H9 (cell line): ENCODE measurements around the gene SATB2. TPM values are rescaled to one million over a fixed set of nuclear protein-coding genes. Genes with fewer than 3 reads are reported as not detected.

Experiments
- DNase-seq: peaks from one replicate; pipeline ENCODE4 v3.0.0-alpha.2; 2017
- H2AFZ ChIP-seq: one replicate; pipeline ENCODE4 v1.6.1; 2013; ENCODE audit warnings: mild to moderate bottlenecking, low read length, control low read depth, moderate library complexity
- H2AK5ac ChIP-seq: 2 replicates; pipeline ENCODE4 v1.6.1; 2013; ENCODE audit warnings: low read length, control low read depth, mixed read lengths; ENCODE audit not compliant: insufficient read length
- H2BK120ac ChIP-seq: one replicate; pipeline ENCODE4 v1.6.1; 2013; ENCODE audit warnings: low read depth, mild to moderate bottlenecking, low read length, control low read depth, inconsistent platforms; ENCODE audit not compliant: poor library complexity, severe bottlenecking
- H2BK12ac ChIP-seq: 2 replicates; pipeline ENCODE4 v1.6.1; 2013; ENCODE audit warnings: low read length, control low read depth, mixed read lengths, low read depth; ENCODE audit not compliant: insufficient read length
- H2BK15ac ChIP-seq: 2 replicates; pipeline ENCODE4 v1.6.1; 2013; ENCODE audit warnings: low read depth, low read length, control low read depth
- H2BK20ac ChIP-seq: one replicate; pipeline ENCODE4 v1.6.1; 2013; ENCODE audit warnings: low read depth, mild to moderate bottlenecking, low read length, control low read depth, inconsistent platforms; ENCODE audit not compliant: poor library complexity, severe bottlenecking
- H2BK5ac ChIP-seq: 2 replicates; pipeline ENCODE4 v1.6.1; 2013; ENCODE audit warnings: low read length, control low read depth, mixed read lengths; ENCODE audit not compliant: insufficient read length
- H3K14ac ChIP-seq: 2 replicates; pipeline ENCODE4 v1.6.1; 2013; ENCODE audit warnings: low read length, control low read depth; ENCODE audit not compliant: insufficient read depth
- H3K18ac ChIP-seq: 2 replicates; pipeline ENCODE4 v1.6.1; 2013; ENCODE audit warnings: low read depth, mild to moderate bottlenecking, mixed read lengths, low read length, control low read depth; ENCODE audit not compliant: insufficient read length
- H3K23ac ChIP-seq: 2 replicates; pipeline ENCODE4 v1.6.1; 2013; ENCODE audit warnings: low read length, control low read depth, mixed read lengths, low read depth; ENCODE audit not compliant: insufficient read length
- H3K23me2 ChIP-seq: 2 replicates; pipeline ENCODE4 v1.6.1; 2013; ENCODE audit warnings: low read depth, mild to moderate bottlenecking, mixed read lengths, low read length, control low read depth; ENCODE audit not compliant: insufficient read length, poor library complexity, severe bottlenecking
- H3K27ac ChIP-seq: 2 replicates; pipeline ENCODE4 v1.5.1; 2013; ENCODE audit warnings: low read length, control low read depth, mixed read lengths, low read depth; ENCODE audit not compliant: insufficient read length
- H3K27me3 ChIP-seq: 2 replicates; pipeline ENCODE4 v1.6.1; 2013; ENCODE audit warnings: low read length, control low read depth, inconsistent platforms; ENCODE audit not compliant: insufficient read depth
- H3K4ac ChIP-seq: 2 replicates; pipeline ENCODE4 v1.6.1; 2013; ENCODE audit warnings: low read depth, mild to moderate bottlenecking, control low read depth, inconsistent platforms, low read length, moderate library complexity
- H3K4me1 ChIP-seq: 2 replicates; pipeline ENCODE4 v1.6.1; 2013; ENCODE audit warnings: low read length, control low read depth, inconsistent platforms; ENCODE audit not compliant: insufficient read depth
- H3K4me2 ChIP-seq: 2 replicates; pipeline ENCODE4 v1.6.1; 2013; ENCODE audit warnings: low read length, control low read depth, mixed read lengths; ENCODE audit not compliant: insufficient read length, insufficient read depth
- H3K56ac ChIP-seq: 2 replicates; pipeline ENCODE4 v1.6.1; 2013; ENCODE audit warnings: low read depth, mild to moderate bottlenecking, mixed read lengths, low read length, control low read depth; ENCODE audit not compliant: insufficient read length
- H3K79me1 ChIP-seq: 2 replicates; pipeline ENCODE4 v1.6.1; 2013; ENCODE audit warnings: low read depth, mild to moderate bottlenecking, moderate library complexity, low read length, control low read depth, inconsistent platforms; ENCODE audit not compliant: insufficient read depth, poor library complexity, severe bottlenecking
- H3K79me2 ChIP-seq: 2 replicates; pipeline ENCODE4 v1.6.1; 2013; ENCODE audit warnings: low read length, control low read depth, inconsistent platforms; ENCODE audit not compliant: insufficient read depth
- H3K9ac ChIP-seq: 2 replicates; pipeline ENCODE4 v1.6.1; 2013; ENCODE audit warnings: low read length, control low read depth, mixed read lengths; ENCODE audit not compliant: insufficient read length; ENCODE audit errors: extremely low read depth
- H3K9me3 ChIP-seq: one replicate; pipeline ENCODE4 v1.6.1; 2013; ENCODE audit warnings: low read depth, low read length, inconsistent platforms; ENCODE audit not compliant: control insufficient read depth
- H3T11ph ChIP-seq: one replicate; pipeline ENCODE4 v1.6.1; 2013; ENCODE audit warnings: mild to moderate bottlenecking, low read length, control low read depth, inconsistent platforms
- H4K20me1 ChIP-seq: one replicate; pipeline ENCODE4 v1.6.1; 2013; ENCODE audit not compliant: control insufficient read depth, insufficient read length, insufficient read depth
- H4K5ac ChIP-seq: 2 replicates; pipeline ENCODE4 v1.6.1; 2013; ENCODE audit warnings: low read depth, mild to moderate bottlenecking, mixed read lengths, low read length, control low read depth; ENCODE audit not compliant: insufficient read length
- H4K8ac ChIP-seq: replicated peaks from 2 replicates; pipeline ENCODE4 v1.6.1; 2013; ENCODE audit warnings: low read length, control low read depth, mixed read lengths, low read depth; ENCODE audit not compliant: insufficient read length
- H4K91ac ChIP-seq: 2 replicates; pipeline ENCODE4 v1.6.1; 2013; ENCODE audit warnings: low read depth, mild to moderate bottlenecking, moderate library complexity, mixed read lengths, low read length, control low read depth; ENCODE audit not compliant: insufficient read length
- H3K27ac Mint-ChIP-seq, 3 experiments: 2 replicates in 2 of 3; 3 replicates in 1 of 3; pipeline ENCODE4 v1.8.0; 2020 to 2021; ENCODE audit warnings: mixed read lengths in 3 of 3, mild to moderate bottlenecking in 1 of 3, moderate library complexity in 1 of 3
- H3K27me3 Mint-ChIP-seq: 2 replicates; pipeline ENCODE4 v1.8.0; 2021; ENCODE audit warnings: low read depth, mild to moderate bottlenecking, moderate library complexity, mixed read lengths
- H3K36me3 Mint-ChIP-seq, 3 experiments: 2 replicates in 2 of 3; 3 replicates in 1 of 3; pipeline ENCODE4 v1.8.0; 2020 to 2021; ENCODE audit warnings: low read depth in 3 of 3, mixed read lengths in 3 of 3; ENCODE audit not compliant: insufficient read depth in 1 of 3
- H3K4me1 Mint-ChIP-seq, 2 experiments: 2 replicates each; pipeline ENCODE4 v1.8.0; 2020; ENCODE audit warnings: mixed read lengths in 2 of 2
- H3K4me3 Mint-ChIP-seq, 2 experiments: 2 replicates in 1 of 2; 3 replicates in 1 of 2; pipeline ENCODE4 v1.8.0; 2020 to 2021; ENCODE audit warnings: mild to moderate bottlenecking in 2 of 2, mixed read lengths in 2 of 2, moderate library complexity in 1 of 2
- H3K9me3 Mint-ChIP-seq, 2 experiments: 2 replicates in 1 of 2; 3 replicates in 1 of 2; pipeline ENCODE4 v1.8.0; 2020; ENCODE audit warnings: mild to moderate bottlenecking in 2 of 2, mixed read lengths in 2 of 2, moderate library complexity in 1 of 2
- CTCF ChIP-seq: fragments of 200-600 bp; sonication (generic); conservative IDR thresholded peaks from 3 replicates; pipeline ENCODE4 v1.8.0; 2021; ENCODE audit warnings: antibody characterized with exemption, mild to moderate bottlenecking
- WGBS: extraction: QIAGEN DNeasy Blood & Tissue Kit; methylation state at CpG from one replicate; pipeline ENCODE4 v1.1.7; 2013; ENCODE audit warnings: missing lambda C conversion rate, low lambda C conversion rate, mixed read lengths; ENCODE audit not compliant: insufficient read length; ENCODE audit errors: extremely low coverage; 5-methylcytosine and 5-hydroxymethylcytosine counted together
- total RNA-seq: library from RNA; stranded (reverse); gene quantifications from 2 replicates; pipeline ENCODE4 v1.2.1, GENCODE V29; 2021

The SATB2 gene
- total RNA-seq, 1 experiment from 2014 or later, result 23.8 TPM

- no peak overlapping the region for H2AK5ac ChIP-seq
Measured at GRCh38 chr2:199488772-199489400, 31.1 kb upstream of the SATB2 start.

More at GRCh38 chr2:199488772-199489400, 31.1 kb upstream of the SATB2 start:
- H2BK120ac ChIP-seq, result no peak overlapping the region
- peak; percentile 93 for TF ChIP-seq CTCF
- Mint-ChIP-seq H3K4me1 (peaks cover 3 to 6% of the 10 kb centered on the region in 2 experiments; a peak in 2 of 4 replicates), H3K27ac (no peak overlapping the region), H3K27me3 (peaks cover 2% of the 10 kb centered on the region; the same call in 1 of the 2 replicates), H3K36me3 (no peaks in the 10 kb centered on the region), H3K9me3 (no peaks in the 10 kb centered on the region), H3K4me3 (no peak overlapping the region)
- H3K4me2 ChIP-seq, result no peak overlapping the region
- no peak overlapping the region for H3K23ac ChIP-seq
- H4K20me1 ChIP-seq, result no peaks in the 10 kb centered on the region
- no peaks in the 10 kb centered on the region for H3K4me1 ChIP-seq
- H4K91ac ChIP-seq, result no peak overlapping the region
- no CpG with 5 or more reads among the region's 6 CpGs for WGBS
- H3T11ph ChIP-seq, result no peak overlapping the region
- H3K79me2 ChIP-seq, result no peaks in the 10 kb centered on the region
- H3K27ac ChIP-seq, result no peak overlapping the region
- H4K5ac ChIP-seq, result no peak overlapping the region
- no peak overlapping the region for H3K4ac ChIP-seq
- no peak overlapping the region for H3K56ac ChIP-seq
- no peaks in the 10 kb centered on the region for H3K9me3 ChIP-seq
- H2BK15ac ChIP-seq, result no peak overlapping the region
- no peak overlapping the region for H3K18ac ChIP-seq
- H2BK20ac ChIP-seq, result no peak overlapping the region
- no peaks in the 10 kb centered on the region for H3K23me2 ChIP-seq
- no peak overlapping the region for H2BK5ac ChIP-seq
- no peak overlapping the region for H3K9ac ChIP-seq
- no peak overlapping the region for H3K14ac ChIP-seq
- H2BK12ac ChIP-seq, result no peak overlapping the region
- H4K8ac ChIP-seq, result no peak overlapping the region
- DNase-seq, result peak; percentile 82
- H2AFZ ChIP-seq, result peak overlapping the region; percentile 50
- H3K79me1 ChIP-seq, result no peaks in the 10 kb centered on the region
- no peaks in the 10 kb centered on the region for H3K27me3 ChIP-seq
